ENCODE data around the gene WDHD1. TPM values are rescaled to one million over a fixed set of nuclear protein-coding genes. Genes with fewer than 3 reads are reported as not detected.
A peak's percentile ranks its signal among the peaks of the same experiment; 100 is the strongest.
"Not testable (repeated sequence)": the region's sequence is repeated elsewhere in the genome, so short reads cannot be mapped to it uniquely, and the experiment has no call there.

The WDHD1 gene
- total RNA-seq, 1 donor, result 4.3 TPM

DNA sequence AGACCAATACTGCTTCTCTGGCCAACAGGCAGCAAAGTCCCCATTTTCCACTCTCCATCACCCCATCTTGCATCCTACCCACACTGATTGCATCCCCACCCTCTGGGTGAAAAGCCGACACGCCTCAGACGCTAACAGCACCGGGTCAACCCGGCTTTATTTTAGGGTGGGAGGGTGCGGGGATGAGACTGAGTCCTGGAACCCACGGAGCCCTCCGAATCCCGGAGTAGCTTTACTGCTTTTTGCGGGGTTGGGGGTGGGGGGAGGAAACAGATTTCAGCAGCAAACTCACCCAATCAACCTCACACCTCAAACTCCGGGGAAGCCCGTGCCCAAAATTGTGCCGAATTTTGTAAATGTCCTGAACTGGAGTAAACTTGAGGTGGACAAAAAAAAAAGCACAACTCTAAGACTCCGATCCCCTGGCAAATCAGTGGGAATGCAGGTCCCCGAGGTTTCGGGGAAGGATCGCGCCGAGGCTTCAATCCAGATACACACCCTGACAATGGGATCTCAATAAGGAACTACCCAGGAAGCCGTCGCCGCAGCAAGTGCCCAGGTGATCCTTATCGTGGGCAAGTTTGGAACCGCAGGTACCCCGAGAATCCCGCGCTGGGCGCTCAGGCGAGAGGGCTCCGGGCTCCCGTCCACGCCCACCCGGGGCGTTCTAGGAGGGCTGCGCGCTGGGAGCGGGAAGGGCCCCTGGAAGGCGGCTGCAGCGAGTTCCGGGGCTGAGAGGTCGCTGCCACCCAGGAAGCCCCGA, 125.3 kb downstream of the WDHD1 start:
- H3K4me3 ChIP-seq (ENCODE audit: insufficient read depth, low read length), result peak overlapping the region; percentile 85
- DNase-seq (ENCODE audit: insufficient read length, low spot score, missing footprints), result peak; percentile 76
- TF ChIP-seq, protein P1, sequence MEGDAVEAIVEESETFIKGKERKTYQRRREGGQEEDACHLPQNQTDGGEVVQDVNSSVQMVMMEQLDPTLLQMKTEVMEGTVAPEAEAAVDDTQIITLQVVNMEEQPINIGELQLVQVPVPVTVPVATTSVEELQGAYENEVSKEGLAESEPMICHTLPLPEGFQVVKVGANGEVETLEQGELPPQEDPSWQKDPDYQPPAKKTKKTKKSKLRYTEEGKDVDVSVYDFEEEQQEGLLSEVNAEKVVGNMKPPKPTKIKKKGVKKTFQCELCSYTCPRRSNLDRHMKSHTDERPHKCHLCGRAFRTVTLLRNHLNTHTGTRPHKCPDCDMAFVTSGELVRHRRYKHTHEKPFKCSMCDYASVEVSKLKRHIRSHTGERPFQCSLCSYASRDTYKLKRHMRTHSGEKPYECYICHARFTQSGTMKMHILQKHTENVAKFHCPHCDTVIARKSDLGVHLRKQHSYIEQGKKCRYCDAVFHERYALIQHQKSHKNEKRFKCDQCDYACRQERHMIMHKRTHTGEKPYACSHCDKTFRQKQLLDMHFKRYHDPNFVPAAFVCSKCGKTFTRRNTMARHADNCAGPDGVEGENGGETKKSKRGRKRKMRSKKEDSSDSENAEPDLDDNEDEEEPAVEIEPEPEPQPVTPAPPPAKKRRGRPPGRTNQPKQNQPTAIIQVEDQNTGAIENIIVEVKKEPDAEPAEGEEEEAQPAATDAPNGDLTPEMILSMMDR (IDR thresholded peaks at IDR 0.05; ENCODE audit: extremely low read depth, low read depth, low read length), result no peak
- H4K20me1 ChIP-seq (ENCODE audit: insufficient read depth, low read length), result no peaks in the 10 kb centered on the region
- H3K9me3 ChIP-seq (ENCODE audit: low read depth, low read length), result no peaks in the 10 kb centered on the region
- H3K36me3 ChIP-seq (ENCODE audit: insufficient read depth, low read length), result no peaks in the 10 kb centered on the region
- H2AFZ ChIP-seq (ENCODE audit: low read length), result peak overlapping the region; percentile 81
- H3K27me3 ChIP-seq (ENCODE audit: insufficient read depth, low read length), result no peaks in the 10 kb centered on the region
- H3K4me2 ChIP-seq (ENCODE audit: insufficient read depth, low read length), result peak overlapping the region; percentile 99
- H3K79me2 ChIP-seq (ENCODE audit: insufficient read depth, low read length), result no peaks in the 10 kb centered on the region
- peaks cover 19% of the 10 kb centered on the region for H3K4me1 ChIP-seq (ENCODE audit: insufficient read depth, low read length)
- peak overlapping the region; percentile 64 for H3K27ac ChIP-seq (ENCODE audit: low read depth, low read length)

DNA sequence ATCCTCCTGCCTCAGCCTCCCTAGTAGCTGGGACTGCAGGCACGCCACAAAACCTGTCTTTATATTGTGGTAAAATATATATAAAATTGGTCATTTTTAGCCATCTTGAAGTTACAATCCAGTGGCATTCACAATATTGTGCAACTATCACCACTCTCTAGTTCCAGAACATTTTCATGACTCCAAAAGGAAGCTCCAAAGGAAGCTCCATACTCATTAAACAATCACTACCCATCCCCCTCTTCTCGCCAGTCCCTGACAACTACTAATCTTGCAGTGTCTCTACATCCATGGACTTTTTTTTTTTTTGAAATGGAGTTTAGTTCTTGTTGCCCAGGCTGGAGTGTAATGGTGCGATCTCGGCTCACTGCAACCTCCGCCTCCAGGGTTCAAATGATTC, 127.3 kb downstream of the WDHD1 start:
- Histone ChIP-seq H3K27ac (ENCODE audit: low read depth, low read length) (no peak overlapping the region), H3K27me3 (ENCODE audit: insufficient read depth, low read length) (no peaks in the 10 kb centered on the region), H3K36me3 (ENCODE audit: insufficient read depth, low read length) (no peaks in the 10 kb centered on the region), H3K79me2 (ENCODE audit: insufficient read depth, low read length) (no peaks in the 10 kb centered on the region), H4K20me1 (ENCODE audit: insufficient read depth, low read length) (no peaks in the 10 kb centered on the region), H3K4me1 (ENCODE audit: insufficient read depth, low read length) (peaks cover 30% of the 10 kb centered on the region), H3K9me3 (ENCODE audit: low read depth, low read length) (no peaks in the 10 kb centered on the region), H3K4me3 (ENCODE audit: insufficient read depth, low read length) (no peak overlapping the region), H3K4me2 (ENCODE audit: insufficient read depth, low read length) (no peak overlapping the region), H2AFZ (ENCODE audit: low read length) (no peak overlapping the region)
- DNase-seq (ENCODE audit: insufficient read length, low spot score, missing footprints), result no peak
- TF ChIP-seq, protein P1 (IDR thresholded peaks at IDR 0.05; ENCODE audit: extremely low read depth, low read depth, low read length), result no peak

DNA sequence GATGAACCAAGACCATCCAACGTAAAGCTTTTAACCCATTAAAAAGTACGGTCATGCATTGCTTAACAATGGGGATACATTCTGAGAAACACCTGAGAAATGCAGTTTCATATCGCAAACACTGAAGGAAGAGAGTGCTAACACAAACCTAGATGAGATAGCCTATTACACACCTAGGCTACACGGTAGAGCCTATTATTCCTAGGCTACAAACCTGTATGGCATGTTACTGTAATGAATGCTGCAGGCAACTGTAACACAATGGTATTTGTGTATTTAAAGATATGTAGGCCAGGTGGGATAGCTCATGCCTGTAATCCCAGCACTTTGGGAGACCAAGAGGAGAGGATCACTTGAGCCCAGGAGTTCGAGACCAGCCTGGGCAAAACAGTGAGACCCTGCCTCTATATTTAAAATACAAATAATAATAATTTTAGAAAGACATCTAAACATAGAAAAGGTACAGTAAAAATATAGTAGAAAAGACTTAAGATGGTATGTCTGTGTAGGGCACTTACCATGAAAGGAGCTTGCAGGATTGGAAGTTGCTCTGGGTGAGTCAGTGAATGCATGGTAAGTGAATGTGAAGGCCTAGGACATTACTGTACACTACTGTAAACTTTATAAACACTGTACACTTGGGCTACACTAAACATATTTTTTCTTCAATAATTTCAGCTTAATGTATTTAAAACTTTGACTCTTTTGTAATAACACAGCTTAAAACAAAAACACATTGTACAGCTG, 128.9 kb downstream of the WDHD1 start:
- DNase-seq (ENCODE audit: insufficient read length, low spot score, missing footprints); H3K27ac ChIP-seq (ENCODE audit: low read depth, low read length); H2AFZ ChIP-seq (ENCODE audit: low read length); H3K27me3 ChIP-seq (ENCODE audit: insufficient read depth, low read length); H3K4me3 ChIP-seq (ENCODE audit: insufficient read depth, low read length); H3K79me2 ChIP-seq (ENCODE audit: insufficient read depth, low read length); H3K36me3 ChIP-seq (ENCODE audit: insufficient read depth, low read length); H4K20me1 ChIP-seq (ENCODE audit: insufficient read depth, low read length); H3K4me2 ChIP-seq (ENCODE audit: insufficient read depth, low read length); H3K9me3 ChIP-seq (ENCODE audit: low read depth, low read length): not testable (repeated sequence)
- H3K4me1 ChIP-seq (ENCODE audit: insufficient read depth, low read length), result peaks cover 30% of the 10 kb centered on the region

DNA sequence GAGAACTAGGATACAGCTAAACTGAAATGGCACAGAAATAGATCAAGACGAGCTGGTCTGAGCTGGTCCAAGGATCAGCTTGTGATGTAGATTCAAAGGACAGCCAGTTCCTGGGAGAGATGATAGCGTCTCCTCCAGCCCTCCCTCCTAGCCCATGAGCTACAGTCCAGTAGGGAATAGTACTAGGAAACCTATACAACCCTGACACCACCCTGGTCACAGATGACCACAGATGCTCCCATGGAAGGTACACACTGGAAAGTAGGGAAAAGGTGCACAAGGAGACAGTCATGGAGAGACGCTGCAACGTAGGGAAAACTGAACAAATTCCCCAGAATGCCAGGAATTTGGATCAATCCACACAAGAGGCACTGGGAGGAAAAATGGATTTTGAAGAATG, 131.2 kb downstream of the WDHD1 start:
- H3K4me2 ChIP-seq (ENCODE audit: insufficient read depth, low read length), result no peak overlapping the region
- peaks cover 15% of the 10 kb centered on the region for H3K4me1 ChIP-seq (ENCODE audit: insufficient read depth, low read length)
- no peaks in the 10 kb centered on the region for H3K9me3 ChIP-seq (ENCODE audit: low read depth, low read length)
- no peaks in the 10 kb centered on the region for H3K27me3 ChIP-seq (ENCODE audit: insufficient read depth, low read length)
- H3K4me3 ChIP-seq (ENCODE audit: insufficient read depth, low read length), result no peak overlapping the region
- no peaks in the 10 kb centered on the region for H4K20me1 ChIP-seq (ENCODE audit: insufficient read depth, low read length)
- no peak overlapping the region for H3K27ac ChIP-seq (ENCODE audit: low read depth, low read length)
- H2AFZ ChIP-seq (ENCODE audit: low read length), result no peak overlapping the region
- no peak for DNase-seq (ENCODE audit: insufficient read length, low spot score, missing footprints)
- TF ChIP-seq, protein P1 (IDR thresholded peaks at IDR 0.05; ENCODE audit: extremely low read depth, low read depth, low read length), result no peak
- H3K36me3 ChIP-seq (ENCODE audit: insufficient read depth, low read length), result no peaks in the 10 kb centered on the region
- no peaks in the 10 kb centered on the region for H3K79me2 ChIP-seq (ENCODE audit: insufficient read depth, low read length)

Measured in osteoblast (primary cell).